ENCODE data around the gene BSND. TPM values are rescaled to one million over a fixed set of nuclear protein-coding genes. Genes with fewer than 3 reads are reported as not detected.

Gene BSND
- total RNA-seq, 1 experiment from 2014 or later: 0.17 TPM

GRCh38 chr1:54991939-54992338 lies 6.8 kb upstream of the BSND start:
- H3K27me3 ChIP-seq (ENCODE audit: insufficient read depth, low read length): peaks cover 2% of the 10 kb centered on the region; the same call in 1 of the 2 replicates
- no peak for TF ChIP-seq CTCF (conservative IDR thresholded peaks at IDR 0.05)
- no peak overlapping the region for H4K5ac ChIP-seq (ENCODE audit: insufficient read length, low read depth, low read length)
- H3K4me2 ChIP-seq (ENCODE audit: insufficient read depth, insufficient read length, low read length): no peak overlapping the region
- H3K4ac ChIP-seq (ENCODE audit: low read depth, low read length): no peak overlapping the region
- H3K36me3 Mint-ChIP-seq (ENCODE audit: insufficient read depth in 1 of 3, low read depth in 3 of 3): no peaks in the 10 kb centered on the region
- H2AK5ac ChIP-seq (ENCODE audit: insufficient read length, low read length): no peak overlapping the region
- no peak for DNase-seq
- H4K91ac ChIP-seq (ENCODE audit: insufficient read length, low read depth, low read length): no peak overlapping the region
- H3K18ac ChIP-seq (ENCODE audit: insufficient read length, low read depth, low read length): no peak overlapping the region
- no peak overlapping the region for H2BK120ac ChIP-seq (ENCODE audit: low read depth, low read length, poor library complexity, severe bottlenecking)
- H3K56ac ChIP-seq (ENCODE audit: insufficient read length, low read depth, low read length): no peak overlapping the region
- H2BK5ac ChIP-seq (ENCODE audit: insufficient read length, low read length): no peak overlapping the region
- peaks cover 22% of the 10 kb centered on the region for H3K27me3 Mint-ChIP-seq (ENCODE audit: low read depth)
- no peak overlapping the region; the same call in 1 of the 2 replicates for H3K14ac ChIP-seq (ENCODE audit: insufficient read depth, low read length)
- no peaks in the 10 kb centered on the region for H3K79me2 ChIP-seq (ENCODE audit: insufficient read depth, low read length)
- peaks cover 40 to 42% of the 10 kb centered on the region in 2 experiments for H3K4me1 Mint-ChIP-seq
- H3K9me3 Mint-ChIP-seq: no peaks in the 10 kb centered on the region; a peak in 1 of 5 replicates
- H3K4me3 Mint-ChIP-seq: no peak overlapping the region
- H3K27ac Mint-ChIP-seq: no peak overlapping the region
- H2AFZ ChIP-seq (ENCODE audit: low read length): no peak overlapping the region
- H4K8ac ChIP-seq (replicated peaks; ENCODE audit: insufficient read length, low read depth, low read length): no peak overlapping the region
- H2BK20ac ChIP-seq (ENCODE audit: low read depth, low read length, poor library complexity, severe bottlenecking): no peak overlapping the region
- H3T11ph ChIP-seq (ENCODE audit: low read length): no peak overlapping the region
- H3K23me2 ChIP-seq (ENCODE audit: insufficient read length, low read depth, low read length, poor library complexity, severe bottlenecking): peaks cover 5% of the 10 kb centered on the region
- no peaks in the 10 kb centered on the region for H3K9me3 ChIP-seq (ENCODE audit: control insufficient read depth, low read depth, low read length)
- peaks cover 14% of the 10 kb centered on the region; the same call in 1 of the 2 replicates for H3K4me1 ChIP-seq (ENCODE audit: insufficient read depth, low read length)
- H3K27ac ChIP-seq (ENCODE audit: insufficient read length, low read depth, low read length): no peak overlapping the region
- H2BK15ac ChIP-seq (ENCODE audit: low read depth, low read length): no peak overlapping the region
- H3K9ac ChIP-seq (ENCODE audit: extremely low read depth, insufficient read length, low read length): no peak overlapping the region
- no peak overlapping the region for H2BK12ac ChIP-seq (ENCODE audit: insufficient read length, low read depth, low read length)
- no peak overlapping the region for H3K23ac ChIP-seq (ENCODE audit: insufficient read length, low read depth, low read length)
- H4K20me1 ChIP-seq (ENCODE audit: control insufficient read depth, insufficient read depth, insufficient read length): no peaks in the 10 kb centered on the region
- no peaks in the 10 kb centered on the region for H3K79me1 ChIP-seq (ENCODE audit: insufficient read depth, low read depth, low read length, poor library complexity, severe bottlenecking)
- no CpG with 5 or more reads among the region's 12 CpGs for WGBS (ENCODE audit: extremely low coverage, insufficient read length, low lambda C conversion rate)
